SK-N-SH (cell line): Measurements from ENCODE around the gene SBF2. TPM values are rescaled to one million over a fixed set of nuclear protein-coding genes. Genes with fewer than 3 reads are reported as not detected.

Experiments
- CTCF ChIA-PET: fragments of 300-600, 350-600 bp; formaldehyde crosslinking; extraction: SDS; loops from one replicate; lab custom pipeline; 2021; lab: Yijun Ruan, JAX
- POLR2A ChIA-PET: fragments of 350-600 bp; sonication (Branson Sonifier 250); formaldehyde crosslinking; extraction: SDS; loops from one replicate; lab custom pipeline; 2020; ENCODE audit warnings: antibody characterized with exemption, inconsistent platforms; lab: Yijun Ruan, JAX
- DNase-seq: peaks from one replicate; pipeline ENCODE4 v3.0.0; 2012
- H2AFZ ChIP-seq: fragments of 200-600 bp; sonication (generic); 2 replicates; pipeline ENCODE4 v1.8.1; 2016; ENCODE audit warnings: antibody characterized with exemption, mild to moderate bottlenecking, low read depth
- H3F3A ChIP-seq: fragments of 200-600 bp; sonication (generic); replicated peaks from 2 replicates; pipeline ENCODE3; 2016; ENCODE audit warnings: antibody characterized with exemption, mild to moderate bottlenecking; ENCODE audit not compliant: insufficient read depth
- H3K27ac ChIP-seq, 2 experiments: fragments of 200-500 bp in 1 of 2; fragments of 200-600 bp in 1 of 2; sonication (Bioruptor generic) in 1 of 2; sonication (generic), shearing (Covaris generic) in 1 of 2; 2 replicates each; pipeline versions ENCODE4 v1.5.1 to v1.6.1; 2014 to 2016; ENCODE audit warnings: low read depth in 2 of 2, inconsistent platforms in 1 of 2, low read length in 1 of 2, mild to moderate bottlenecking in 1 of 2, mixed read lengths in 1 of 2
- H3K27me3 ChIP-seq: fragments of 200-600 bp; sonication (generic), shearing (Covaris generic); 2 replicates; pipeline ENCODE4 v1.6.1; 2016; ENCODE audit warnings: mixed run types; ENCODE audit not compliant: insufficient read depth
- H3K36me3 ChIP-seq, 2 experiments: fragments of 200-500 bp in 1 of 2; fragments of 200-600 bp in 1 of 2; sonication (Bioruptor generic) in 1 of 2; sonication (generic) in 1 of 2; replicated peaks in 1 of 2; 2 replicates each; pipeline versions ENCODE3 to v1.5.1; 2014 to 2016; ENCODE audit warnings: low read length in 1 of 2, mild to moderate bottlenecking in 1 of 2; ENCODE audit not compliant: insufficient read depth in 2 of 2, control insufficient read depth in 1 of 2
- H3K4me1 ChIP-seq, 2 experiments: fragments of 200-500 bp in 1 of 2; fragments of 200-600 bp in 1 of 2; sonication (Bioruptor generic) in 1 of 2; sonication (generic), shearing (Covaris generic) in 1 of 2; 2 replicates each; pipeline versions ENCODE4 v1.5.1 to v1.6.1; 2014 to 2016; ENCODE audit warnings: low read depth in 1 of 2, low read length in 1 of 2, mixed run types in 1 of 2; ENCODE audit not compliant: insufficient read depth in 2 of 2, control insufficient read depth in 1 of 2
- H3K4me2 ChIP-seq: fragments of 200-600 bp; sonication (generic), shearing (Covaris generic); 2 replicates; pipeline ENCODE4 v1.6.1; 2017; ENCODE audit warnings: mixed run types
- H3K4me3 ChIP-seq, 2 experiments: fragments of 200-500 bp in 1 of 2; fragments of 200-600 bp in 1 of 2; sonication (Bioruptor generic) in 1 of 2; sonication (generic), shearing (Covaris generic) in 1 of 2; 2 replicates each; pipeline versions ENCODE4 v1.5.1 to v1.8.1; 2014 to 2016; ENCODE audit warnings: low read depth in 2 of 2, inconsistent platforms in 1 of 2, low read length in 1 of 2, mild to moderate bottlenecking in 1 of 2, mixed read lengths in 1 of 2, moderate library complexity in 1 of 2
- H3K79me2 ChIP-seq: fragments of 200-600 bp; sonication (generic); 2 replicates; pipeline ENCODE4 v1.8.1; 2017; ENCODE audit warnings: mild to moderate bottlenecking; ENCODE audit not compliant: insufficient read depth
- H3K9ac ChIP-seq: fragments of 200-600 bp; sonication (generic); 2 replicates; pipeline ENCODE4 v1.6.1; 2017; ENCODE audit warnings: mixed run types
- H3K9me2 ChIP-seq: fragments of 200-600 bp; sonication (generic); 2 replicates; pipeline ENCODE4 v1.6.1; 2017; ENCODE audit warnings: mixed run types
- H3K9me3 ChIP-seq: fragments of 200-600 bp; sonication (generic); 2 replicates; pipeline ENCODE4 v1.6.1; 2017; ENCODE audit warnings: mixed run types, mild to moderate bottlenecking, moderate library complexity
- H4K20me1 ChIP-seq: fragments of 200-600 bp; sonication (generic); 2 replicates; pipeline ENCODE4 v1.6.1; 2017; ENCODE audit warnings: mild to moderate bottlenecking, mixed run types; ENCODE audit not compliant: insufficient read depth
- CTCF ChIP-seq: fragments of 200-600 bp; sonication (generic); IDR thresholded peaks from 2 replicates; pipeline ENCODE4 v1.6.1; 2017; ENCODE audit warnings: antibody characterized with exemption, mild to moderate bottlenecking, moderate library complexity
- EZH2phosphoT487 ChIP-seq: fragments of 200-600 bp; sonication (generic); IDR thresholded peaks from 2 replicates; pipeline ENCODE4 v1.6.1; 2017; ENCODE audit warnings: low read depth, mixed run types, mild to moderate bottlenecking, antibody characterized with exemption, moderate library complexity, borderline replicate concordance
- FOSL2 ChIP-seq: IDR thresholded peaks from 2 replicates; pipeline ENCODE4 v1.4.0; 2012; ENCODE audit warnings: low read depth, mild to moderate bottlenecking, moderate library complexity, borderline replicate concordance
- FOXM1 ChIP-seq: IDR thresholded peaks from 2 replicates; pipeline ENCODE4 v1.4.0; 2012; ENCODE audit warnings: low read depth, mild to moderate bottlenecking
- GATA2 ChIP-seq: sonication (generic); formaldehyde crosslinking; IDR thresholded peaks from 2 replicates; pipeline ENCODE4 v1.5.0; 2020; ENCODE audit warnings: mild to moderate bottlenecking, missing genetic modification reagents
- JUND ChIP-seq: IDR thresholded peaks from 2 replicates; pipeline ENCODE4 v1.4.0; 2012
- PBX3 ChIP-seq: IDR thresholded peaks from 2 replicates; pipeline ENCODE4; 2012
- POLR2AphosphoS5 ChIP-seq: IDR thresholded peaks from 2 replicates; pipeline ENCODE4 v1.6.1; 2012; ENCODE audit warnings: low read depth, low read length
- RAD21 ChIP-seq: IDR thresholded peaks from 2 replicates; pipeline ENCODE4 v1.6.1; 2012; ENCODE audit warnings: mild to moderate bottlenecking, low read length
- REST ChIP-seq: IDR thresholded peaks from 2 replicates; pipeline ENCODE4 v1.6.1; 2012; ENCODE audit warnings: mild to moderate bottlenecking, low read depth, low read length, moderate library complexity
- RFX5 ChIP-seq: IDR thresholded peaks from 2 replicates; pipeline ENCODE4 v1.6.1; 2012; ENCODE audit warnings: mild to moderate bottlenecking, improper control_type of control experiment, low read length
- SIN3A ChIP-seq: IDR thresholded peaks from 2 replicates; pipeline ENCODE4 v1.6.1; 2012; ENCODE audit warnings: low read depth, mild to moderate bottlenecking, low read length, moderate library complexity, borderline replicate concordance
- USF1 ChIP-seq: IDR thresholded peaks from 2 replicates; pipeline ENCODE4 v1.4.0; 2012; ENCODE audit warnings: low read depth, borderline replicate concordance
- YY1 ChIP-seq: IDR thresholded peaks from 2 replicates; pipeline ENCODE4 v1.4.0; 2012; ENCODE audit warnings: low read depth, mild to moderate bottlenecking
- WGBS: methylation state at CpG from one replicate; pipeline ENCODE4 v1.1.6; 2017; ENCODE audit warnings: low lambda C conversion rate; 5-methylcytosine and 5-hydroxymethylcytosine counted together
- polyA plus RNA-seq, 3 experiments: library from polyadenylated mRNA; depleted of rRNA; stranded (reverse); fragments of >200 nt; gene quantifications; 2 replicates each; pipeline ENCODE4 v1.2.3, GENCODE V29; 2012

Gene SBF2
- polyA plus RNA-seq, 1 of the 3 experiments (the other 2 are of a cell fraction), result 23.0 TPM

- Histone ChIP-seq H4K20me1 (peaks cover 12% of the 10 kb centered on the region), H3F3A (peaks cover 11% of the 10 kb centered on the region), H3K27ac (no peak overlapping the region; a peak in 1 of 4 replicates), H3K4me1 (peaks cover 0 to 9% of the 10 kb centered on the region in 2 experiments; a peak in 2 of 4 replicates), H3K36me3 (no peaks in the 10 kb centered on the region), H3K4me3 (no peak overlapping the region), H3K9me2 (no peaks in the 10 kb centered on the region), H3K79me2 (peaks cover 72% of the 10 kb centered on the region), H3K9me3 (no peaks in the 10 kb centered on the region), H3K4me2 (no peak overlapping the region), H3K9ac (no peak overlapping the region), H3K27me3 (no peaks in the 10 kb centered on the region)
- WGBS, result 96% methylated on average over 3 of the region's 3 CpGs
- DNase-seq, result no peak
- ChIA-PET CTCF (no interaction called here), POLR2A (no interaction called here)
- TF ChIP-seq CTCF, result no peak
- no peak for TF ChIP-seq EZH2phosphoT487
- no peak for TF ChIP-seq REST
- TF ChIP-seq USF1, result no peak
- no peak for TF ChIP-seq RAD21
- no peak for TF ChIP-seq PBX3
- TF ChIP-seq RFX5, result no peak
- TF ChIP-seq FOSL2, result no peak
- TF ChIP-seq GATA2 (CRISPR knock-in tag), result no peak
- TF ChIP-seq YY1, result no peak
- no peak for TF ChIP-seq POLR2AphosphoS5
- TF ChIP-seq SIN3A, result no peak
- TF ChIP-seq FOXM1, result no peak
- TF ChIP-seq JUND, result no peak
- TF ChIP-seq, all 33 proteins: peak for 0
- no peak overlapping the region for H2AFZ ChIP-seq
Measured at GRCh38 chr11:10267821-10268220, 26.2 kb downstream of the SBF2 start.
